GM23338 (cell line): Measurements from ENCODE around the gene FBN2.

Experiments used
- CREB1 ChIP-seq: fragments of 250-450 bp; sonication (Bioruptor Pico); IDR thresholded peaks from 2 replicates; pipeline ENCODE4 v1.5.0; 2020; ENCODE audit warnings: low read depth, mild to moderate bottlenecking, moderate library complexity
- EZH2 ChIP-seq: fragments of 200-600 bp; sonication (generic); IDR thresholded peaks from one replicate; pipeline ENCODE4 v1.8.0; 2017; ENCODE audit warnings: antibody characterized with exemption, mild to moderate bottlenecking, low read depth; ENCODE audit not compliant: unreplicated experiment
- EZH2phosphoT487 ChIP-seq: fragments of 200-600 bp; sonication (generic); IDR thresholded peaks from one replicate; pipeline ENCODE4 v1.8.1; 2018; ENCODE audit warnings: antibody characterized with exemption; ENCODE audit not compliant: unreplicated experiment
- JUNB ChIP-seq: IDR thresholded peaks from one replicate; pipeline ENCODE4 v1.6.1; 2016; ENCODE audit warnings: antibody characterized with exemption; ENCODE audit not compliant: unreplicated experiment
- STAT1 ChIP-seq: IDR thresholded peaks from one replicate; pipeline ENCODE4 v1.6.1; 2016; ENCODE audit warnings: antibody characterized with exemption; ENCODE audit not compliant: unreplicated experiment
- ZNF114 ChIP-seq: fragments of 250-450 bp; sonication (Bioruptor Pico); IDR thresholded peaks from 2 replicates; pipeline ENCODE4 v1.5.0; 2020; ENCODE audit warnings: mild to moderate bottlenecking, moderate library complexity
- TF ChIP-seq, protein P1 (sequence below), 2 experiments: fragments of 200-600 bp in 1 of 2; sonication (generic) in 1 of 2; conservative IDR thresholded peaks; 2 replicates each; pipeline versions ENCODE4 v1.5.1 to v1.6.1; 2016 to 2017; ENCODE audit warnings: antibody characterized with exemption in 2 of 2, low read depth in 2 of 2, mild to moderate bottlenecking in 2 of 2, moderate library complexity in 1 of 2
- TF ChIP-seq, protein P2 (sequence below): IDR thresholded peaks from 2 replicates; pipeline ENCODE4 v1.6.1; 2016; ENCODE audit warnings: antibody characterized with exemption

DNA sequence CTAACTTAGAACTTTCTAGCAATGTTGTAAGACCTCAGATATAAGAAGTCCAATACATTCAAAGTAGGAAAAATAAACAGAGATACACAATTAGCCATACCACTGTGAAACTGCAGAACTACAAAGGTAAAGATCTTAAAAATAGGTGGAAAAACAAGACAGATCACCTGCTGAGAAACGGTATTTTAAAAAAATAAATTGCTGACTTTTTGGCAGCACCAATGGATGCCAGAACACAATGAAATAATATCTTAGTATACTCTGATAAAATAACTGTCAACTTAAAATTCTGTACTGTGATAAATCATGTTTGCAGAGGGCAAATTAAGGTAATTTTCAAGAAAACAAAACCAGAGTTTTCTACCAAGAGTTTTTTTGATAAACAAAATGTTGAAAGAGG, 138.9 kb downstream of the FBN2 start:
- TF ChIP-seq CREB1 (CRISPR knock-in tag): no peak
- no peak for TF ChIP-seq ZNF114 (CRISPR knock-in tag)
- TF ChIP-seq JUNB: no peak
- TF ChIP-seq, protein P1, sequence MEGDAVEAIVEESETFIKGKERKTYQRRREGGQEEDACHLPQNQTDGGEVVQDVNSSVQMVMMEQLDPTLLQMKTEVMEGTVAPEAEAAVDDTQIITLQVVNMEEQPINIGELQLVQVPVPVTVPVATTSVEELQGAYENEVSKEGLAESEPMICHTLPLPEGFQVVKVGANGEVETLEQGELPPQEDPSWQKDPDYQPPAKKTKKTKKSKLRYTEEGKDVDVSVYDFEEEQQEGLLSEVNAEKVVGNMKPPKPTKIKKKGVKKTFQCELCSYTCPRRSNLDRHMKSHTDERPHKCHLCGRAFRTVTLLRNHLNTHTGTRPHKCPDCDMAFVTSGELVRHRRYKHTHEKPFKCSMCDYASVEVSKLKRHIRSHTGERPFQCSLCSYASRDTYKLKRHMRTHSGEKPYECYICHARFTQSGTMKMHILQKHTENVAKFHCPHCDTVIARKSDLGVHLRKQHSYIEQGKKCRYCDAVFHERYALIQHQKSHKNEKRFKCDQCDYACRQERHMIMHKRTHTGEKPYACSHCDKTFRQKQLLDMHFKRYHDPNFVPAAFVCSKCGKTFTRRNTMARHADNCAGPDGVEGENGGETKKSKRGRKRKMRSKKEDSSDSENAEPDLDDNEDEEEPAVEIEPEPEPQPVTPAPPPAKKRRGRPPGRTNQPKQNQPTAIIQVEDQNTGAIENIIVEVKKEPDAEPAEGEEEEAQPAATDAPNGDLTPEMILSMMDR (conservative IDR thresholded peaks at IDR 0.05; ENCODE audit: low read depth in 2 of 2): no peak
- no peak for TF ChIP-seq EZH2phosphoT487
- TF ChIP-seq, protein P2, sequence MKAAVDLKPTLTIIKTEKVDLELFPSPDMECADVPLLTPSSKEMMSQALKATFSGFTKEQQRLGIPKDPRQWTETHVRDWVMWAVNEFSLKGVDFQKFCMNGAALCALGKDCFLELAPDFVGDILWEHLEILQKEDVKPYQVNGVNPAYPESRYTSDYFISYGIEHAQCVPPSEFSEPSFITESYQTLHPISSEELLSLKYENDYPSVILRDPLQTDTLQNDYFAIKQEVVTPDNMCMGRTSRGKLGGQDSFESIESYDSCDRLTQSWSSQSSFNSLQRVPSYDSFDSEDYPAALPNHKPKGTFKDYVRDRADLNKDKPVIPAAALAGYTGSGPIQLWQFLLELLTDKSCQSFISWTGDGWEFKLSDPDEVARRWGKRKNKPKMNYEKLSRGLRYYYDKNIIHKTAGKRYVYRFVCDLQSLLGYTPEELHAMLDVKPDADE: no peak
- TF ChIP-seq EZH2: no peak
- no peak for TF ChIP-seq STAT1
